Parathyroid adenoma (tissue), 2 donors: Measurements from ENCODE around the gene METTL22.
A peak's percentile ranks its signal among the peaks of the same experiment; 100 is the strongest.

Experiments used
- H2AFZ ChIP-seq: fragments of 300-600 bp; sonication (generic); one replicate; pipeline ENCODE4 v1.7.0; 2017; ENCODE audit warnings: antibody characterized with exemption, mild to moderate bottlenecking
- H3K27ac ChIP-seq: fragments of 300-600 bp; sonication (generic); one replicate; pipeline ENCODE4 v1.7.0; 2017
- H3K27me3 ChIP-seq: fragments of 300-600 bp; sonication (generic); one replicate; pipeline ENCODE4 v1.7.0; 2017; ENCODE audit warnings: low read length; ENCODE audit not compliant: control insufficient read depth, insufficient read depth
- H3K36me3 ChIP-seq: fragments of 300-600 bp; sonication (generic); one replicate; pipeline ENCODE4 v1.7.0; 2017; ENCODE audit warnings: low read length; ENCODE audit not compliant: control insufficient read depth, insufficient read depth
- H3K4me1 ChIP-seq: fragments of 300-600 bp; sonication (generic); one replicate; pipeline ENCODE4 v1.7.0; 2017; ENCODE audit warnings: control low read depth
- H3K4me2 ChIP-seq: fragments of 300-600 bp; sonication (generic); one replicate; pipeline ENCODE4 v1.7.0; 2017; ENCODE audit warnings: low read length
- H3K4me3 ChIP-seq: fragments of 300-600 bp; sonication (generic); one replicate; pipeline ENCODE4 v1.7.0; 2017; ENCODE audit warnings: low read depth, low read length
- H3K79me2 ChIP-seq: fragments of 300-600 bp; sonication (generic); one replicate; pipeline ENCODE4 v1.7.0; 2017; ENCODE audit warnings: control low read depth
- H3K9ac ChIP-seq: fragments of 300-600 bp; sonication (generic); one replicate; pipeline ENCODE4 v1.7.0; 2017; ENCODE audit warnings: mild to moderate bottlenecking
- H3K9me3 ChIP-seq: fragments of 300-600 bp; sonication (generic); one replicate; pipeline ENCODE4 v1.7.0; 2017; ENCODE audit warnings: low read length; ENCODE audit not compliant: control insufficient read depth
- TF ChIP-seq, protein P1 (sequence below): fragments of 300-600 bp; sonication (generic); IDR thresholded peaks from one replicate; pipeline ENCODE4 v1.7.0; 2017; ENCODE audit warnings: antibody characterized with exemption, mild to moderate bottlenecking
- donor health status: primary hyperparathyroidism.

Gene METTL22

DNA sequence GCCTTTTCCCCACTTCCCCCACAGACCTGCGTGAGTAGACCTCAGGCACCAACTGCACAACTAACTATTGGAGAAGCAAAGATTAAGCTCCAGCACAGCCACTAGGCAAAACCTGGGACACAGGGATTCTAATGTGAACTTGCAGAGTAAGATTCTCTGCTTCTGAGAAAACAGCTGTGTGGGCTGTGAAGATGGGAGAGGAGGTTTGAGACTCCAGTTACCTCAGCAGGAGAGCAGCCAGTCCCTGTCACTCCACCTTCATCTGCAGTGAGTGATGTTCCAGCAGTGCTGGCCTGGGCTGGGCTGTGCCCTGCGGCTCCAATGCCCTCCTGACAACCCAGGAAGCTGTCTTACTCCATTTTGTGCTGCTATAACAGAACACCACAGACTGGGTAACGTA lies 34.9 kb downstream of the METTL22 start:
- H3K36me3 ChIP-seq, result no peaks in the 10 kb centered on the region
- H2AFZ ChIP-seq, result no peak overlapping the region
- TF ChIP-seq, protein P1, sequence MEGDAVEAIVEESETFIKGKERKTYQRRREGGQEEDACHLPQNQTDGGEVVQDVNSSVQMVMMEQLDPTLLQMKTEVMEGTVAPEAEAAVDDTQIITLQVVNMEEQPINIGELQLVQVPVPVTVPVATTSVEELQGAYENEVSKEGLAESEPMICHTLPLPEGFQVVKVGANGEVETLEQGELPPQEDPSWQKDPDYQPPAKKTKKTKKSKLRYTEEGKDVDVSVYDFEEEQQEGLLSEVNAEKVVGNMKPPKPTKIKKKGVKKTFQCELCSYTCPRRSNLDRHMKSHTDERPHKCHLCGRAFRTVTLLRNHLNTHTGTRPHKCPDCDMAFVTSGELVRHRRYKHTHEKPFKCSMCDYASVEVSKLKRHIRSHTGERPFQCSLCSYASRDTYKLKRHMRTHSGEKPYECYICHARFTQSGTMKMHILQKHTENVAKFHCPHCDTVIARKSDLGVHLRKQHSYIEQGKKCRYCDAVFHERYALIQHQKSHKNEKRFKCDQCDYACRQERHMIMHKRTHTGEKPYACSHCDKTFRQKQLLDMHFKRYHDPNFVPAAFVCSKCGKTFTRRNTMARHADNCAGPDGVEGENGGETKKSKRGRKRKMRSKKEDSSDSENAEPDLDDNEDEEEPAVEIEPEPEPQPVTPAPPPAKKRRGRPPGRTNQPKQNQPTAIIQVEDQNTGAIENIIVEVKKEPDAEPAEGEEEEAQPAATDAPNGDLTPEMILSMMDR, result no peak
- H3K9ac ChIP-seq, result no peak overlapping the region
- no peaks in the 10 kb centered on the region for H3K27me3 ChIP-seq
- H3K4me2 ChIP-seq, result no peak overlapping the region
- H3K4me3 ChIP-seq, result no peak overlapping the region
- no peaks in the 10 kb centered on the region for H3K9me3 ChIP-seq
- H3K27ac ChIP-seq, result no peak overlapping the region
- no peaks in the 10 kb centered on the region for H3K79me2 ChIP-seq
- H3K4me1 ChIP-seq, result no peaks in the 10 kb centered on the region

DNA sequence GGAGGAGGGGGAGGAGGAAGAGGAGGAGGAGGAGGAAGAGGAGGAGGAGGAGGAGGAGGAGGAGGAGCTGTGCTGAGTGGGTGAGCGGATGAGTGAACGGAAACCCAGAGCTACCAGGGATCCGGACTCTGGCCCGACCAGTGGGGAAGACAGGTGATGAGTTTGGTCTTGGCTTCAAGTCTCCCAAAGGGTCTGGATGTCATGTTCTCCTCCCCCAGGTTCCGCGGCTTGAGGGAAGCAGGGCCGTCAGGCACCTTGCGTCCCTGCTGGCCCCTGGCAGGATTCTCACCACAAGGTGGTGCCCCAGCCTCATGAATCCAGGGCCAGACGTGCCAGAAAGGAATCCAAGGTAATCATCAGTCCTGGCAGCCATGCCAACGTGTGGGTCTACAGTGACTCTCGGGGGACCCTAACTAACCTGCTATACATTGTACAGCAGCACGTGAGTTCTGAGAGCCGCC lies 39.4 kb downstream of the METTL22 start:
- Histone ChIP-seq H2AFZ (no peak overlapping the region), H3K9me3 (no peaks in the 10 kb centered on the region), H3K9ac (no peak overlapping the region), H3K79me2 (no peaks in the 10 kb centered on the region), H3K36me3 (no peaks in the 10 kb centered on the region), H3K4me2 (no peak overlapping the region), H3K4me1 (no peaks in the 10 kb centered on the region), H3K27ac (no peak overlapping the region), H3K27me3 (no peaks in the 10 kb centered on the region), H3K4me3 (no peak overlapping the region)
- TF ChIP-seq, protein P1, result peak; percentile 74

DNA sequence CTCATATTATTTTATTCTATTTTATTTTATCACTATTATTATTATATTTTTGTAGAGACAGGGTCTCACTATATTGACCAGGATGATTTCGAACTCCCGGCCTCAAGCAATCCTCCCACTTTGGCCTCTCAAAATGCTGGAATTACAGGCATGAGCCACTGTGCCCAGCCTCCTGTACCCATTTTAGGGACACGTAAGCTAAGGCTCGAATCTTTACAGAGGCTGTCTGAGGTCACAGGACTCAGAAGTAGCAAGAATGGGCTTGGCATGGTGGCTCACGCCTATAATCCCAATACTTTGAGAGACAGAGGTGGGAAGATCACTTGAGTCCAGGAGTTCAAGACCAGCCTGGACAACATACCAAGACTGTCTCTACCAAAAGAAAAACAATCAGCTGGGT lies 40.2 kb downstream of the METTL22 start:
- H3K36me3 ChIP-seq, result no peaks in the 10 kb centered on the region
- no peak overlapping the region for H3K4me3 ChIP-seq
- no peak overlapping the region for H3K27ac ChIP-seq
- H3K9ac ChIP-seq, result no peak overlapping the region
- no peaks in the 10 kb centered on the region for H3K27me3 ChIP-seq
- H3K79me2 ChIP-seq, result no peaks in the 10 kb centered on the region
- no peaks in the 10 kb centered on the region for H3K4me1 ChIP-seq
- no peak overlapping the region for H2AFZ ChIP-seq
- no peak overlapping the region for H3K4me2 ChIP-seq
- H3K9me3 ChIP-seq, result no peaks in the 10 kb centered on the region
- TF ChIP-seq, protein P1, result no peak

DNA sequence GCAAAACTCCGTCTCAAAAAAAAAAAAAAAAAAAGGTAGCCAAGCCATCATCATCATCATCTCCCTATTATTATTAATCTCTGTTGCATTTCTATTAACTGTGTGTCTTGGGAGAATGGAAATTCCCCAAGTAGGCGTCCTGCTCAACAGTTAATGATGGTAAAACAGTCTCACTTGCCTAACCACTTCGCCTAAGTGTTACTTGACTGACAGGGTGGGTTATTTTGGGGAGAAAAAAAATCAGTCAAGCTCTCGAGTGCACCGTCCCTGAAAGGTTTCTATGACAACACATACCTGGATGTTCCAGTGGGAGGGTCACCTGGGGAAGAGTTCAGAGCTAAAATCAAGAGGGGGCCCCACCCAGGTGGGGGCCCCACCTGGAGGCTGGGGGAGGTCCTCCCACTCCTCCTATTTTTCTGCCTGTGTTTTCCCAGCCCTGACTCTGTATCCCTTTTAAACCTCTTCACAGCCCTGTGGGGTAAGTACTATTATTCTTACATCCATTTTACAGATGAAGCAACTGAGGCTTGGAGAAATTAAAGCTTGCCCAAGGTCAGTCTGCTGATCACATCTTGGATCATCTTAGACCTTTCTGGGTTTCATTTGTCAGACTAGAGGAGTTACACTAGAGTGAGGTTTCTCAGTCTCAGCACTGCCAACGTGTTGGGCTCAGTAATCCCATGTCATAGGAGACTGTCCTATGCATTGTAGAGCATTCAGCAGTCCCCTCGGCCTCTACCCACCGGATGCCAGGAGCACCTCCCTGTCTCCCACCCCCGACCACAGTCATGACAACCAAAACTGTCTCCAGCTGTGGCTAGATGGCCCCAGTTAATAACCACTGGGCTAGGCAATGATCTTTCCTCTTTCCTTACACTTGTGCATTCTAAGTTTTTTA lies 41.9 kb downstream of the METTL22 start:
- no peaks in the 10 kb centered on the region for H3K9me3 ChIP-seq
- no peaks in the 10 kb centered on the region for H3K27me3 ChIP-seq
- no peak overlapping the region for H2AFZ ChIP-seq
- no peaks in the 10 kb centered on the region for H3K4me1 ChIP-seq
- no peak overlapping the region for H3K4me2 ChIP-seq
- H3K36me3 ChIP-seq, result no peaks in the 10 kb centered on the region
- no peak overlapping the region for H3K27ac ChIP-seq
- H3K9ac ChIP-seq, result no peak overlapping the region
- no peaks in the 10 kb centered on the region for H3K79me2 ChIP-seq
- no peak overlapping the region for H3K4me3 ChIP-seq
- TF ChIP-seq, protein P1, result no peak

DNA sequence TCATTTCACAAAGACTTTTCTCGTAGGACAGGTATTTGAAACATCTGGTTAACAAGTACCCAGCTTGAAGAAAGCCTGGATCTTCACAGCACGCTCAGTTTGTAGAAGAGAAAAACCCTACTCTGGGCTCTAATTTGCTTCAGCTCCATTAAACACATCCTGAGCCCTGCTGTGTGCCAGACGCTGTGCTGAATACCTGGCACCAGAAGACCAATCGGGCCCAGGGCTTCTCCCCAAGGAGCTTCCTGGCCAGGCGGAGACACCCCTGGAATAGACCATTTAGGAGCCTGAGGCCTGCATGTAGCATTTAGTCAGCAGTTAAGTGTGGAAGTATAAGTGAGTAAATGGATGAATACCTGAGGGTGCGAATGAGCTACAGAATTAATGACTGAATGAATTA lies 44.0 kb downstream of the METTL22 start:
- H3K9me3 ChIP-seq, result no peaks in the 10 kb centered on the region
- H3K36me3 ChIP-seq, result no peaks in the 10 kb centered on the region
- H3K27ac ChIP-seq, result no peak overlapping the region
- H3K4me2 ChIP-seq, result no peak overlapping the region
- H3K4me1 ChIP-seq, result no peaks in the 10 kb centered on the region
- no peak overlapping the region for H3K9ac ChIP-seq
- no peak overlapping the region for H3K4me3 ChIP-seq
- H3K27me3 ChIP-seq, result no peaks in the 10 kb centered on the region
- no peak overlapping the region for H2AFZ ChIP-seq
- no peaks in the 10 kb centered on the region for H3K79me2 ChIP-seq
- TF ChIP-seq, protein P1, result no peak
